DND-41 (cell line): ENCODE data around the gene CREB3L2.
A peak's percentile ranks its signal among the peaks of the same experiment; 100 is the strongest.

ENCODE experiments used
- ATAC-seq: fragments of 200-7000 bp; cut with Tn5 transposase; 3 replicates; pipeline ENCODE4 v1.9.1; 2021; ENCODE audit warnings: low read depth; ENCODE audit not compliant: insufficient read depth
- DNase-seq: peaks from one replicate; pipeline ENCODE4 v3.0.0-alpha.2; 2020
- H2AFZ ChIP-seq: 2 replicates; pipeline ENCODE4 v1.6.0; 2012; ENCODE audit warnings: low read depth, low read length
- H3K27ac ChIP-seq: 2 replicates; pipeline ENCODE4 v1.5.1; 2012; ENCODE audit warnings: low read length, inconsistent platforms
- H3K27me3 ChIP-seq: fragments of 200-600 bp; sonication (generic); 2 replicates; pipeline ENCODE4 v1.6.0; 2012; ENCODE audit warnings: low read length, mild to moderate bottlenecking, inconsistent platforms; ENCODE audit not compliant: insufficient read depth, poor library complexity
- H3K36me3 ChIP-seq: 2 replicates; pipeline ENCODE4 v1.5.1; 2012; ENCODE audit warnings: low read length, inconsistent platforms; ENCODE audit not compliant: insufficient read depth
- H3K4me1 ChIP-seq: 2 replicates; pipeline ENCODE4 v1.5.1; 2012; ENCODE audit warnings: mild to moderate bottlenecking, low read length; ENCODE audit not compliant: insufficient read depth
- H3K4me2 ChIP-seq: 2 replicates; pipeline ENCODE4 v1.6.0; 2012; ENCODE audit warnings: mild to moderate bottlenecking, moderate library complexity, low read length, inconsistent platforms; ENCODE audit not compliant: insufficient read depth
- H3K4me3 ChIP-seq, 2 experiments: fragments of 200-600 bp in 1 of 2; shearing (Covaris generic) in 1 of 2; 2 replicates each; pipeline ENCODE4 v1.5.1; 2012 to 2016; ENCODE audit warnings: inconsistent platforms in 2 of 2, low read length in 2 of 2, mild to moderate bottlenecking in 2 of 2, low read depth in 1 of 2, moderate library complexity in 1 of 2
- H3K79me2 ChIP-seq: 2 replicates; pipeline ENCODE4 v1.6.0; 2012; ENCODE audit warnings: low read length, inconsistent platforms; ENCODE audit not compliant: insufficient read depth
- H3K9ac ChIP-seq: 2 replicates; pipeline ENCODE4 v1.6.0; 2012; ENCODE audit warnings: low read depth, mild to moderate bottlenecking, inconsistent platforms, low read length, moderate library complexity
- H3K9me3 ChIP-seq: 2 replicates; pipeline ENCODE4 v1.5.1; 2012; ENCODE audit warnings: low read length, moderate library complexity, mild to moderate bottlenecking, inconsistent platforms; ENCODE audit not compliant: insufficient read depth, severe bottlenecking
- H4K20me1 ChIP-seq: 2 replicates; pipeline ENCODE4 v1.6.0; 2012; ENCODE audit warnings: low read length; ENCODE audit not compliant: insufficient read depth
- EZH2 ChIP-seq: IDR thresholded peaks from 3 replicates; pipeline ENCODE4 v1.6.1; 2012; ENCODE audit warnings: borderline replicate concordance, low read depth, mild to moderate bottlenecking, moderate library complexity, low read length, inconsistent platforms; ENCODE audit not compliant: severe bottlenecking
- TF ChIP-seq, protein P1 (sequence below): IDR thresholded peaks from 2 replicates; pipeline ENCODE4 v1.5.1; 2012; ENCODE audit warnings: borderline replicate concordance, low read length, moderate library complexity, mild to moderate bottlenecking; ENCODE audit not compliant: poor library complexity, severe bottlenecking; ENCODE audit errors: extremely low read depth

CREB3L2 gene

GRCh38 chr7:138002828-138003189 lies 923 bp upstream of the CREB3L2 start:
- ATAC-seq = no peak
- H3K36me3 ChIP-seq = no peaks in the 10 kb centered on the region; the same call in 1 of the 2 replicates
- peak overlapping the region in 1 of 2 experiments; percentile 95; a peak in 1 of 4 replicates for H3K4me3 ChIP-seq
- peaks cover 29% of the 10 kb centered on the region for H3K4me1 ChIP-seq
- H4K20me1 ChIP-seq = no peaks in the 10 kb centered on the region
- peak overlapping the region; percentile 38 for H3K9ac ChIP-seq
- TF ChIP-seq, protein P1, sequence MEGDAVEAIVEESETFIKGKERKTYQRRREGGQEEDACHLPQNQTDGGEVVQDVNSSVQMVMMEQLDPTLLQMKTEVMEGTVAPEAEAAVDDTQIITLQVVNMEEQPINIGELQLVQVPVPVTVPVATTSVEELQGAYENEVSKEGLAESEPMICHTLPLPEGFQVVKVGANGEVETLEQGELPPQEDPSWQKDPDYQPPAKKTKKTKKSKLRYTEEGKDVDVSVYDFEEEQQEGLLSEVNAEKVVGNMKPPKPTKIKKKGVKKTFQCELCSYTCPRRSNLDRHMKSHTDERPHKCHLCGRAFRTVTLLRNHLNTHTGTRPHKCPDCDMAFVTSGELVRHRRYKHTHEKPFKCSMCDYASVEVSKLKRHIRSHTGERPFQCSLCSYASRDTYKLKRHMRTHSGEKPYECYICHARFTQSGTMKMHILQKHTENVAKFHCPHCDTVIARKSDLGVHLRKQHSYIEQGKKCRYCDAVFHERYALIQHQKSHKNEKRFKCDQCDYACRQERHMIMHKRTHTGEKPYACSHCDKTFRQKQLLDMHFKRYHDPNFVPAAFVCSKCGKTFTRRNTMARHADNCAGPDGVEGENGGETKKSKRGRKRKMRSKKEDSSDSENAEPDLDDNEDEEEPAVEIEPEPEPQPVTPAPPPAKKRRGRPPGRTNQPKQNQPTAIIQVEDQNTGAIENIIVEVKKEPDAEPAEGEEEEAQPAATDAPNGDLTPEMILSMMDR = no peak
- no peak for TF ChIP-seq EZH2
- H3K4me2 ChIP-seq = peak overlapping the region; percentile 98
- H3K9me3 ChIP-seq = no peaks in the 10 kb centered on the region
- H3K27me3 ChIP-seq = no peaks in the 10 kb centered on the region
- peak overlapping the region; percentile 50 for H3K27ac ChIP-seq
- peak overlapping the region; percentile 81 for H2AFZ ChIP-seq
- peaks cover 6% of the 10 kb centered on the region for H3K79me2 ChIP-seq
- no peak for DNase-seq

DNA sequence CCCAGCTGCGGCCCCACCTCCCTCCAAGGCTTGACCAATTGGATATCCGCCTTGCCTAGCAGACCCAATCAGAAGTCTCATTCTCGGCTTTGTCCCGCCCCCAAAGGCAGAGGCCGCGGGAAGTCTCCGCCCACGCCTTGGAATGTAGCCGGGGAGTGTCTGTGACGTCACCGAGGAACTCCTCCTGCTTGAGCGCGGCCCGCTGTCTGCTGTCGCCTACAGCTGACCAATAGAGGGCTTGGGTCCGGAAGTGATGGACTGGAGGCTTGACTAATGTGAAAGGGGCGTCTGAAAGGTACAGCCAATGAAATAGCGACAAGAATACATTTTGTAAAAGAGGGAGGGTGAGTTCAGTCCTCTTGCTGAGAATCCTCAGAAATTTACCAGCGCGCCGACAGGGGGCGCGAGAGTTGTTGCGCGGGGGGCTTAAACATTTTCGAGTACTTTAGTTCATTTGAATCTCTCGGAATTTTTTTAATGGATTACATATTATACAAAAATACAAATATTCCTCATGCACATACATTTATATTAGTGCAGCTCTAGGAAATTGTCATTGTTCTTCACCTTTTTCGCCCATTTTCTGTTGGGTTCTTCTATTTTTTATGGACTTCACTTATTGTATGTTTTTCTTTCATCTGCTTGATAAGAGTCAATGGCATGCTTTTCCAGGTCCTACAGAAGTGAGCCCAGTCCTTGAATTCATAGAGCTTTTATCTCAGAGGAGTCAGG lies 376 bp upstream of the CREB3L2 start:
- TF ChIP-seq EZH2 = no peak
- TF ChIP-seq, protein P1 = peak; percentile 86
- Histone ChIP-seq H2AFZ (peak overlapping the region; percentile 99), H3K4me3 (peak overlapping the region; percentile 81 to 95; a peak in 3 of 4 replicates), H3K4me1 (peaks cover 29% of the 10 kb centered on the region), H3K9ac (peak overlapping the region; percentile 83), H4K20me1 (no peaks in the 10 kb centered on the region), H3K27me3 (no peaks in the 10 kb centered on the region), H3K79me2 (peaks cover 6% of the 10 kb centered on the region), H3K9me3 (no peaks in the 10 kb centered on the region), H3K36me3 (no peaks in the 10 kb centered on the region; the same call in 1 of the 2 replicates), H3K27ac (peak overlapping the region; percentile 50), H3K4me2 (peak overlapping the region; percentile 98)
- peak; percentile 92 for ATAC-seq
- DNase-seq = peak; percentile 98

GRCh38 chr7:138000081-138000701 lies 1.7 kb downstream of the CREB3L2 start:
- Histone ChIP-seq H3K27ac (no peak overlapping the region), H3K36me3 (no peaks in the 10 kb centered on the region; the same call in 1 of the 2 replicates), H3K4me2 (peak overlapping the region; percentile 98), H4K20me1 (no peaks in the 10 kb centered on the region), H3K9ac (peak overlapping the region; percentile 16; the same call in 1 of the 2 replicates), H3K4me1 (peaks cover 38% of the 10 kb centered on the region), H3K4me3 (peak overlapping the region in 1 of 2 experiments; percentile 95; a peak in 1 of 4 replicates), H3K27me3 (no peaks in the 10 kb centered on the region), H3K9me3 (no peaks in the 10 kb centered on the region), H3K79me2 (peaks cover 6% of the 10 kb centered on the region), H2AFZ (no peak overlapping the region)
- peak; percentile 17 for DNase-seq
- no peak for TF ChIP-seq EZH2
- TF ChIP-seq, protein P1 = no peak
- ATAC-seq = no peak
